Body of pancreas (tissue), 4 donors: ENCODE results near the gene RALB. TPM values are rescaled to one million over a fixed set of nuclear protein-coding genes. Genes with fewer than 3 reads are reported as not detected.

Source experiments
- ATAC-seq: fragments of 150-250 bp; one replicate; pipeline ENCODE4 v1.9.1; 2016
- DNase-seq, 4 donors: peaks; one replicate each; pipeline ENCODE4 v3.0.0-alpha.2; 2019
- H3K27ac ChIP-seq, 4 donors: fragments of 200-600 bp; sonication (generic); 1 replicate in 3 of 4; 2 replicates in 1 of 4; pipeline versions ENCODE4 v1.5.1 to v1.6.1; 2016 to 2019; ENCODE audit warnings: mild to moderate bottlenecking in 1 of 4, mixed read lengths in 1 of 4, moderate library complexity in 1 of 4
- H3K27me3 ChIP-seq, 2 donors: fragments of 200-600 bp; sonication (generic); one replicate each; pipeline ENCODE4 v1.6.0; 2016; ENCODE audit warnings: mild to moderate bottlenecking in 1 of 2
- H3K36me3 ChIP-seq, 2 donors: fragments of 200-600 bp; sonication (generic); replicated peaks in 1 of 2; 2 replicates each; pipeline ENCODE4 v1.5.1; 2016; ENCODE audit warnings: low read depth in 2 of 2; ENCODE audit not compliant: insufficient read depth in 1 of 2
- H3K4me1 ChIP-seq: fragments of 200-600 bp; sonication (generic); one replicate; pipeline ENCODE4 v1.6.0; 2016
- H3K4me3 ChIP-seq, 2 donors: fragments of 200-600 bp; sonication (generic); 1 replicate in 1 of 2; 2 replicates in 1 of 2; pipeline ENCODE4 v1.5.1; 2016 to 2019
- H3K9me3 ChIP-seq, 3 donors: fragments of 200-600 bp; sonication (generic); 1 replicate in 2 of 3; 2 replicates in 1 of 3; pipeline ENCODE4 v1.5.1; 2016
- POLR2A ChIP-seq, 3 donors: fragments of 450-650 bp; IDR thresholded peaks; one replicate each; pipeline ENCODE4 v1.6.1; 2016; ENCODE audit warnings: antibody characterized with exemption in 3 of 3, mild to moderate bottlenecking in 2 of 3
- WGBS, 2 donors: methylation state at CpG; one replicate each; pipeline ENCODE4 v1.1.5; 2017; 5-methylcytosine and 5-hydroxymethylcytosine counted together
- intact Hi-C: fragments of 100-400 bp; cut with DNase I; formaldehyde crosslinking; loops from one replicate; pipeline ENCODE4 v1.15.1; 2023
- total RNA-seq, 2 donors: library from RNA; depleted of rRNA; stranded (reverse); fragments of >200 nt; gene quantifications; one replicate each; pipeline ENCODE4 v1.1.0, GENCODE V29; 2016
- TF ChIP-seq, protein P1 (sequence below), 7 experiments: fragments of 450-650 bp in 4 of 7; fragments of 200-600 bp in 3 of 7; sonication (generic) in 3 of 7; IDR thresholded peaks; one replicate each; pipeline ENCODE4 v1.5.1; 2016 to 2019; ENCODE audit warnings: antibody characterized with exemption in 7 of 7

The RALB gene
- total RNA-seq, 2 donors from 2014 or later, result 17.8 to 21.3 TPM

DNA sequence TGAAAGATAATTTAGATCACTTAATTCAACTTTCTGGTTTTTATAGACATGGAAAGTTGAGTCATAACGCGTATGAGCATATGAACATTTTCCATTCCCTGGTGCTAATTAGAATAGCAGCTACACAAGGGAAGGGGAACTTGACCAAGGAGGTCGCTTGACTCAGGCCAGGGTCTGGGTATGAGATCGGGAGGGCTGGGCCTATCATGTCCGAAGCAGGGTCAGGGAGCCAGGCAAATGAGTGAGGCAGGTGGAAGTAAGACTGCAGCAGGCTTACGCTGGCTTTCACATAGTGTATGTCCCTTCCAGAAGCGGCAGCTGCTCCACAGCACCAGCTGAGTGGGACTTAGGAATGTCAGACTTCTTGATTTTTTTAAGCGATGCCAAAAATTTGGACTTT is 14.7 kb downstream of the RALB start:
- no peak for ATAC-seq

DNA sequence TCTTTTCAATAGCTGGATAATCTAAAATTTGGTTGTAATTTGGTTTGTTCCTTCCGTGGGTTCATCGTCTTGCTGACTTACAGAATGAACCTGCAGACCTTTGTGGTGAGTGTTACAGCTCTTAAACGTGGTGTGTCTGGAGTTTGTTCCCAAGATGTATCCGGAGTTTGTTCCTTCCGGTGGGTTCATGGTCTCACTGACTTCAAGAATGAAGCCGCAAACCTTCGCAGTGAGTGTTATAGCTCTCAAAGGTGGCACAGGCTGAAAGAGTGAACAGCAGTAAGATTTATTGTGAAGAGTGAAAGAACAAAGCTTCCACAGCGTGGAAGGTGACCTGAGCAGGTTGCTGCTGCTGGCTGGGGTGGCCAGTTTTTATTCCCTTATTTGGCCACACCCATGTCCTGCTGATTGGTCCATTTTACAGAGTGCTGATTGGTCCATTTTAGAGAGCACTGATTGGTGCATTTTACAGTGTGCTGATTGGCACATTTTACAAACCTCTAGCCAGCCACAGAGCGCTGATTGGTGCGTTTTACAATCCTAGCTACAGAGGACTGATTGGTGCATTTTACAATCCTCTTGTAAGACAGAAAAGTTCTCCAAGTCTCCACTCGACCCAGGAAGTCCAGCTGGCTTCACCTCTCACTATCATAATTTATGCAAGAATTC is 16.6 kb downstream of the RALB start:
- TF ChIP-seq, protein P1, sequence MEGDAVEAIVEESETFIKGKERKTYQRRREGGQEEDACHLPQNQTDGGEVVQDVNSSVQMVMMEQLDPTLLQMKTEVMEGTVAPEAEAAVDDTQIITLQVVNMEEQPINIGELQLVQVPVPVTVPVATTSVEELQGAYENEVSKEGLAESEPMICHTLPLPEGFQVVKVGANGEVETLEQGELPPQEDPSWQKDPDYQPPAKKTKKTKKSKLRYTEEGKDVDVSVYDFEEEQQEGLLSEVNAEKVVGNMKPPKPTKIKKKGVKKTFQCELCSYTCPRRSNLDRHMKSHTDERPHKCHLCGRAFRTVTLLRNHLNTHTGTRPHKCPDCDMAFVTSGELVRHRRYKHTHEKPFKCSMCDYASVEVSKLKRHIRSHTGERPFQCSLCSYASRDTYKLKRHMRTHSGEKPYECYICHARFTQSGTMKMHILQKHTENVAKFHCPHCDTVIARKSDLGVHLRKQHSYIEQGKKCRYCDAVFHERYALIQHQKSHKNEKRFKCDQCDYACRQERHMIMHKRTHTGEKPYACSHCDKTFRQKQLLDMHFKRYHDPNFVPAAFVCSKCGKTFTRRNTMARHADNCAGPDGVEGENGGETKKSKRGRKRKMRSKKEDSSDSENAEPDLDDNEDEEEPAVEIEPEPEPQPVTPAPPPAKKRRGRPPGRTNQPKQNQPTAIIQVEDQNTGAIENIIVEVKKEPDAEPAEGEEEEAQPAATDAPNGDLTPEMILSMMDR (IDR thresholded peaks at IDR 0.05), result no peak
- TF ChIP-seq POLR2A (IDR thresholded peaks at IDR 0.05), result no peak
- no peaks in the 10 kb centered on the region for H3K36me3 ChIP-seq
- ATAC-seq (no peak), DNase-seq (no peak)
- WGBS, 2 donors, result 91 to 97% methylated on average over 11 of the region's 11 CpGs
- peaks cover 25% of the 10 kb centered on the region for H3K4me1 ChIP-seq
- intact Hi-C loops, result no loop called here
- no peak overlapping the region for H3K4me3 ChIP-seq
- H3K27me3 ChIP-seq, result no peaks in the 10 kb centered on the region
- no peak overlapping the region for H3K27ac ChIP-seq
- no peaks in the 10 kb centered on the region for H3K9me3 ChIP-seq

More for the DNA sequence above, 14.7 kb downstream of the RALB start:
- Histone ChIP-seq H3K27me3 (no peaks in the 10 kb centered on the region), H3K36me3 (no peaks in the 10 kb centered on the region), H3K4me1 (peaks cover 16% of the 10 kb centered on the region), H3K4me3 (no peak overlapping the region), H3K27ac (no peak overlapping the region), H3K9me3 (no peaks in the 10 kb centered on the region)
- WGBS, 2 donors, result 94 to 98% methylated on average over 8 of the region's 8 CpGs
- TF ChIP-seq, protein P1 (IDR thresholded peaks at IDR 0.05), result no peak
- TF ChIP-seq POLR2A (IDR thresholded peaks at IDR 0.05), result no peak
- intact Hi-C loops, result no loop called here
- DNase-seq, result no peak

DNA sequence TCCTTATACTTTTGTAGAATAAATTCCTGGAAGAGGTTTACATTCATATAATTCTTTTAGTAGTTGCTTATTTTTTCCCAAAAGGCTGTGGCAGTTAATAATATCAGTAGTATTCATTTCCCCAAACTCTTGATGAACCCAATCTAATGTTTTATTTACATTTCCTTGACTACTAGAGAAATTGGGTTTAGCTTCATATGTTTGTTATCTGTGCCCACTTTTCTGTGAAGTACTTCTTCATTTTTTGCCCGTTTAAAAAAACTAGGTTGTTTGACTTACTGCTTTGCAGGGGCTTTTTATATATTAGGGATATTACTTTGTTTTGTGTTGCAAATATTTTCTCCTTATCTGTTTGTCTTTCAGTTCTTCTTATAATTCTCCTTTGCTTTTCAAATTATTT is 17.2 kb downstream of the RALB start:
- 62 to 64% methylated on average over 1 of the region's 1 CpG for WGBS, 2 donors
- Histone ChIP-seq H3K4me1 (peaks cover 25% of the 10 kb centered on the region), H3K27me3 (no peaks in the 10 kb centered on the region), H3K4me3 (no peak overlapping the region), H3K36me3 (no peaks in the 10 kb centered on the region), H3K9me3 (no peaks in the 10 kb centered on the region), H3K27ac (no peak overlapping the region)
- no peak for TF ChIP-seq POLR2A (IDR thresholded peaks at IDR 0.05)
- TF ChIP-seq, protein P1 (IDR thresholded peaks at IDR 0.05), result no peak
- no peak for DNase-seq
- intact Hi-C loops, result no loop called here
- ATAC-seq, result no peak

DNA sequence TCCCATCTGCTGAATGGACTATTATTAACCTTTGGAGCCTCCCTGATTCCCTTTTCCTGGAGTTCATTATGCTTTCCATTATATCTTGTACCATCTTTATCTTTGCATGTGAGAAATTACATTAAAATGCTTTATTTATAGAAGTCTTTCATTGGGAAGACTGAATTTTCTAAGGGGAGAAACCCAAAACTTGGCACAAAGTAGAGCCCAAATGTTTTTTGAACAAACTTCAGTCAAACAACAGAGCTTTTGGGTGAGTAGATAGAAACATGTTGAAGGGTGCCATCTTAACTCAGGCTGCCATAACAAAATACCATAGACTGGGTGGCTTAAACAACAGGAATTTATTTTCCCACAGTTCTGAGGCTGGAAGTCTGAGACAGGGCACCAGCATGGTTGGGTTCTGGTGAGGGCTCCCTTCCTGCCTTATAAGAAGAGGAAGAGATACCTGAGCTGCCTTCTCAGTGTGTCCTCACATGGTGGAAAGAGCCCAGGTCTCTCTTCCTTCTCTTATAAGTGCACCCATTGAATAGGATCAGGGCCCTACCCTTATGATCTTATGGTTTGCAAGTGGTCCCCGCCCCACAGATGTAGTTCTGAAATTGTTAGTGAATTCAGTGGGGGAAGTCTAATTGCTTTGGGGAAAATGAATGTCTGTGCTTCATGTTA is 19.2 kb downstream of the RALB start:
- H3K36me3 ChIP-seq, result no peaks in the 10 kb centered on the region
- no peak overlapping the region for H3K27ac ChIP-seq
- WGBS, 2 donors, result 94 to 100% methylated on average over 1 of the region's 1 CpG
- no peaks in the 10 kb centered on the region for H3K9me3 ChIP-seq
- no peak for ATAC-seq
- intact Hi-C loops, result no loop called here
- no peak overlapping the region for H3K4me3 ChIP-seq
- peaks cover 45% of the 10 kb centered on the region for H3K4me1 ChIP-seq
- no peak for DNase-seq
- TF ChIP-seq, protein P1 (IDR thresholded peaks at IDR 0.05), result no peak
- no peak for TF ChIP-seq POLR2A (IDR thresholded peaks at IDR 0.05)
- H3K27me3 ChIP-seq, result no peaks in the 10 kb centered on the region
